Mesenchymal stem cell (in vitro differentiated cells and primary cell): ENCODE measurements around the gene KCNN4.

Experiments used
- DNase-seq: peaks from one replicate; pipeline ENCODE4 v3.0.0-alpha.2; 2013
- H2AFZ ChIP-seq: one replicate; pipeline ENCODE4 v1.6.1; 2013; ENCODE audit warnings: low read depth, mild to moderate bottlenecking, control low read depth, inconsistent platforms, low read length, moderate library complexity
- H2AK5ac ChIP-seq: 2 replicates; pipeline ENCODE4 v1.6.1; 2013; ENCODE audit warnings: low read length, moderate library complexity, mild to moderate bottlenecking, inconsistent platforms; ENCODE audit not compliant: severe bottlenecking
- H2BK120ac ChIP-seq: one replicate; pipeline ENCODE4 v1.6.1; 2013; ENCODE audit warnings: low read depth, mild to moderate bottlenecking, inconsistent platforms, low read length, moderate library complexity
- H2BK12ac ChIP-seq, 2 experiments: one replicate each; pipeline ENCODE4 v1.6.1; 2013; ENCODE audit warnings: inconsistent platforms in 2 of 2, low read length in 2 of 2, mild to moderate bottlenecking in 2 of 2, moderate library complexity in 2 of 2, control low read depth in 1 of 2
- H2BK15ac ChIP-seq: one replicate; pipeline ENCODE4 v1.6.1; 2013; ENCODE audit warnings: mild to moderate bottlenecking, low read depth, inconsistent platforms; ENCODE audit not compliant: poor library complexity, severe bottlenecking
- H2BK5ac ChIP-seq: 2 replicates; pipeline ENCODE4 v1.6.1; 2013; ENCODE audit warnings: low read depth, mild to moderate bottlenecking, low read length, control low read depth, inconsistent platforms; ENCODE audit not compliant: poor library complexity, severe bottlenecking
- H3K14ac ChIP-seq, 2 experiments: one replicate each; pipeline ENCODE4 v1.6.1; 2013; ENCODE audit warnings: inconsistent platforms in 2 of 2, low read length in 2 of 2, control low read depth in 1 of 2, mild to moderate bottlenecking in 1 of 2, moderate library complexity in 1 of 2
- H3K18ac ChIP-seq, 2 experiments: one replicate each; pipeline ENCODE4 v1.6.1; 2013; ENCODE audit warnings: inconsistent platforms in 2 of 2, low read length in 2 of 2, control low read depth in 1 of 2, low read depth in 1 of 2, mild to moderate bottlenecking in 1 of 2
- H3K23ac ChIP-seq, 2 experiments: one replicate each; pipeline ENCODE4 v1.6.1; 2013; ENCODE audit warnings: inconsistent platforms in 2 of 2, low read length in 2 of 2, mild to moderate bottlenecking in 2 of 2, moderate library complexity in 2 of 2, control low read depth in 1 of 2
- H3K27ac ChIP-seq: 2 replicates; pipeline ENCODE4 v1.5.1; 2013; ENCODE audit warnings: mild to moderate bottlenecking, moderate library complexity, low read length, control low read depth, inconsistent platforms; ENCODE audit not compliant: poor library complexity, severe bottlenecking
- H3K27me3 ChIP-seq, 2 experiments: 2 replicates each; pipeline versions ENCODE4 v1.6.1 to v1.7.0; 2013; ENCODE audit warnings: low read length in 2 of 2, mild to moderate bottlenecking in 2 of 2, moderate library complexity in 2 of 2, control low read depth in 1 of 2, inconsistent platforms in 1 of 2; ENCODE audit not compliant: control insufficient read depth in 1 of 2, insufficient read depth in 1 of 2
- H3K36me3 ChIP-seq, 2 experiments: 2 replicates each; pipeline versions ENCODE4 v1.6.1 to v1.7.0; 2013; ENCODE audit warnings: low read length in 2 of 2, control low read depth in 1 of 2, inconsistent platforms in 1 of 2, low read depth in 1 of 2, mild to moderate bottlenecking in 1 of 2; ENCODE audit not compliant: insufficient read depth in 2 of 2, control insufficient read depth in 1 of 2
- H3K4ac ChIP-seq, 2 experiments: one replicate each; pipeline ENCODE4 v1.6.1; 2013; ENCODE audit warnings: inconsistent platforms in 2 of 2, low read length in 2 of 2, mild to moderate bottlenecking in 2 of 2, moderate library complexity in 2 of 2, control low read depth in 1 of 2, low read depth in 1 of 2
- H3K4me1 ChIP-seq: 2 replicates; pipeline ENCODE4 v1.6.1; 2013; ENCODE audit warnings: low read depth, low read length, control low read depth; ENCODE audit not compliant: control insufficient read depth, insufficient read depth
- H3K4me2 ChIP-seq: 2 replicates; pipeline ENCODE4 v1.6.1; 2013; ENCODE audit warnings: low read length, mild to moderate bottlenecking, inconsistent platforms; ENCODE audit not compliant: poor library complexity, severe bottlenecking
- H3K4me3 ChIP-seq, 2 experiments: 2 replicates each; pipeline versions ENCODE4 v1.5.1 to v1.7.0; 2013; ENCODE audit warnings: low read length in 2 of 2, mild to moderate bottlenecking in 2 of 2, control low read depth in 1 of 2, low read depth in 1 of 2; ENCODE audit not compliant: insufficient read depth in 1 of 2
- H3K79me1 ChIP-seq: replicated peaks from 2 replicates; pipeline ENCODE4 v1.6.1; 2013; ENCODE audit warnings: mild to moderate bottlenecking, control low read depth, low read length, inconsistent platforms; ENCODE audit not compliant: poor library complexity, severe bottlenecking
- H3K9ac ChIP-seq: 2 replicates; pipeline ENCODE4 v1.7.0; 2013; ENCODE audit warnings: mild to moderate bottlenecking, low read length, moderate library complexity
- H3K9me3 ChIP-seq: 2 replicates; pipeline ENCODE4 v1.7.0; 2013; ENCODE audit warnings: mild to moderate bottlenecking, low read length; ENCODE audit not compliant: control insufficient read depth
- H4K8ac ChIP-seq: one replicate; pipeline ENCODE4 v1.6.1; 2013; ENCODE audit warnings: inconsistent platforms, mild to moderate bottlenecking, low read length, moderate library complexity
- H4K91ac ChIP-seq: one replicate; pipeline ENCODE4 v1.6.1; 2013; ENCODE audit warnings: mild to moderate bottlenecking, low read length, inconsistent platforms
- WGBS: methylation state at CpG from one replicate; pipeline ENCODE4 v1.1.7; 2013; ENCODE audit warnings: mixed read lengths; 5-methylcytosine and 5-hydroxymethylcytosine counted together

Gene KCNN4

DNA sequence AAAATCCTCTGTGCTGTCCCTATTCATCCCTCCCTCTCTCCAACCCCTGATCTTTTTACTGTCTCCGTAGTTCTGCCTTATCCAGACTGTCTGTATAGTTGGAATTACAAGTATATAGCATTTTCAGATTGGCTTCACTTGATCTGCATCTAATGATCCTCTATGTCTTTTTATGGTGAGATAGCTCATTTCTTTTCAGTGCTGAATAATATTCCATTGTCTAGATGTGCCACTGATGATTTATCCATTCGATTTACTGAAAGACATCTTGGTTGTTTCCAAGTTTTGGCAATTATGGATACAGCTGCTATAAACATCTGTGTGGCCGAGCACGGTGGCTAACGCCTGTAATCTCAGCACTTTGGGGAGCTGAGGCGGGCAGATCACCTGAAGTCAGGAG is 45.8 kb downstream of the KCNN4 start:
- WGBS = 98% methylated on average over 6 of the region's 6 CpGs
- H3K27me3 ChIP-seq = no peaks in the 10 kb centered on the region
- no peak overlapping the region for H2BK15ac ChIP-seq
- H3K79me1 ChIP-seq = peaks cover 11% of the 10 kb centered on the region
- H4K8ac ChIP-seq = no peak overlapping the region
- no peak overlapping the region for H2BK120ac ChIP-seq
- H3K36me3 ChIP-seq = peaks cover 68 to 94% of the 10 kb centered on the region in 2 experiments
- H2BK5ac ChIP-seq = no peak overlapping the region
- H4K91ac ChIP-seq = no peak overlapping the region
- H3K27ac ChIP-seq = no peak overlapping the region
- no peak overlapping the region for H2AK5ac ChIP-seq
- no peak overlapping the region for H3K23ac ChIP-seq
- H3K18ac ChIP-seq = no peak overlapping the region
- peaks cover 21% of the 10 kb centered on the region for H3K4me1 ChIP-seq
- no peak overlapping the region for H3K14ac ChIP-seq
- no peak overlapping the region for H3K4ac ChIP-seq
- H2AFZ ChIP-seq = no peak overlapping the region
- no peak overlapping the region for H3K9ac ChIP-seq
- H3K9me3 ChIP-seq = no peaks in the 10 kb centered on the region
- DNase-seq = no peak
- H2BK12ac ChIP-seq = no peak overlapping the region
- H3K4me2 ChIP-seq = no peak overlapping the region
- no peak overlapping the region for H3K4me3 ChIP-seq

DNA sequence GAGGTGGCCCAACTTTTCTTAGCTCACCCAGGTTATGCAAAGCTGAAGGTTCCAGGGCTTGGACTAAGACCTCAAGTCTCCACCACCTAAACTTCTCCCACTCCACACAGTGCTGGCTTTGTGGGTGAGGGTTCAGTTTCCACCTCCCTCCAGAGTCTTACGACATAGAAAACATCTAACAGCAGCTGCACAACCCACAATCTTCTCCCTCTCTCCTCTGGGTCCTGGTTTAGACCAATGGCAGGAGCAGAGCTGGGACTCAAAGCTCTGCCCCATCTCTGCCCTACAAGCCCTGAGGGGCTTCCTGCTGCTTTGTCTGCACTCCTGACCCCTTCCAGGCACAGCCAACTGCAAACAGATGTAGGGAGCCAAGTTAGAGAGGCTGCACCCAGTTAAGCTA is 48.9 kb downstream of the KCNN4 start:
- peaks cover 4% of the 10 kb centered on the region for H3K79me1 ChIP-seq
- H4K8ac ChIP-seq = no peak overlapping the region
- H4K91ac ChIP-seq = no peak overlapping the region
- H2BK15ac ChIP-seq = no peak overlapping the region
- no peaks in the 10 kb centered on the region for H3K9me3 ChIP-seq
- no peak overlapping the region for H2BK12ac ChIP-seq
- H3K4me2 ChIP-seq = no peak overlapping the region
- H2BK5ac ChIP-seq = no peak overlapping the region
- H3K18ac ChIP-seq = no peak overlapping the region
- peak overlapping the region; percentile 17 for H3K27ac ChIP-seq
- H3K4me1 ChIP-seq = peaks cover 23% of the 10 kb centered on the region
- H3K23ac ChIP-seq = no peak overlapping the region
- no peak for DNase-seq
- H3K14ac ChIP-seq = no peak overlapping the region
- 100% methylated on average over 1 of the region's 1 CpG for WGBS
- peak overlapping the region; percentile 24 for H2AK5ac ChIP-seq
- no peaks in the 10 kb centered on the region for H3K27me3 ChIP-seq
- peaks cover 74 to 92% of the 10 kb centered on the region in 2 experiments for H3K36me3 ChIP-seq
- H3K4ac ChIP-seq = no peak overlapping the region
- no peak overlapping the region for H2AFZ ChIP-seq
- H3K9ac ChIP-seq = no peak overlapping the region
- H3K4me3 ChIP-seq = no peak overlapping the region
- no peak overlapping the region for H2BK120ac ChIP-seq

GRCh38 chr19:43731346-43731745 is 49.4 kb downstream of the KCNN4 start:
- H3K27ac ChIP-seq = peak overlapping the region; percentile 17
- H3K18ac ChIP-seq = no peak overlapping the region
- H3K4me3 ChIP-seq = no peak overlapping the region

GRCh38 chr19:43729919-43730318 is 50.9 kb downstream of the KCNN4 start:
- no peak overlapping the region for H3K4me2 ChIP-seq
- H3K4me1 ChIP-seq = peaks cover 15% of the 10 kb centered on the region
- peaks cover 4% of the 10 kb centered on the region for H3K79me1 ChIP-seq
- no peak overlapping the region for H2BK12ac ChIP-seq
- no peak overlapping the region for H2BK15ac ChIP-seq
- H4K8ac ChIP-seq = no peak overlapping the region
- no peak overlapping the region for H3K4me3 ChIP-seq
- no peak overlapping the region for H3K27ac ChIP-seq
- H3K9me3 ChIP-seq = no peaks in the 10 kb centered on the region
- no peak overlapping the region for H2AFZ ChIP-seq
- H2AK5ac ChIP-seq = no peak overlapping the region
- no peak overlapping the region for H4K91ac ChIP-seq
- no peak for DNase-seq
- H2BK120ac ChIP-seq = no peak overlapping the region
- no peak overlapping the region for H2BK5ac ChIP-seq
- no peak overlapping the region for H3K4ac ChIP-seq
- peaks cover 68 to 75% of the 10 kb centered on the region in 2 experiments for H3K36me3 ChIP-seq
- no peak overlapping the region for H3K18ac ChIP-seq
- H3K23ac ChIP-seq = no peak overlapping the region
- H3K9ac ChIP-seq = no peak overlapping the region
- WGBS = 86% methylated on average over 4 of the region's 5 CpGs
- H3K14ac ChIP-seq = no peak overlapping the region
- no peaks in the 10 kb centered on the region for H3K27me3 ChIP-seq

More at GRCh38 chr19:43731346-43731745, 49.4 kb downstream of the KCNN4 start:
- Histone ChIP-seq H3K14ac (no peak overlapping the region), H2AFZ (no peak overlapping the region), H3K23ac (no peak overlapping the region), H3K4me2 (no peak overlapping the region), H4K91ac (no peak overlapping the region), H3K4me1 (peaks cover 18% of the 10 kb centered on the region), H3K36me3 (peaks cover 70 to 86% of the 10 kb centered on the region in 2 experiments), H4K8ac (no peak overlapping the region), H2BK15ac (no peak overlapping the region), H2BK12ac (no peak overlapping the region), H3K9me3 (no peaks in the 10 kb centered on the region), H3K9ac (no peak overlapping the region), H3K27me3 (no peaks in the 10 kb centered on the region), H2AK5ac (peak overlapping the region; percentile 24), H2BK5ac (no peak overlapping the region), H2BK120ac (no peak overlapping the region), H3K4ac (no peak overlapping the region), H3K79me1 (peaks cover 4% of the 10 kb centered on the region)
- DNase-seq = no peak
- 95% methylated on average over 14 of the region's 14 CpGs for WGBS
